H9 (cell line): ENCODE measurements around the gene RPS19. TPM values are rescaled to one million over a fixed set of nuclear protein-coding genes. Genes with fewer than 3 reads are reported as not detected.

Source experiments
- DNase-seq: peaks from one replicate; pipeline ENCODE4 v3.0.0-alpha.2; 2017
- H2AFZ ChIP-seq: one replicate; pipeline ENCODE4 v1.6.1; 2013; ENCODE audit warnings: mild to moderate bottlenecking, low read length, control low read depth, moderate library complexity
- H2AK5ac ChIP-seq: 2 replicates; pipeline ENCODE4 v1.6.1; 2013; ENCODE audit warnings: low read length, control low read depth, mixed read lengths; ENCODE audit not compliant: insufficient read length
- H2BK120ac ChIP-seq: one replicate; pipeline ENCODE4 v1.6.1; 2013; ENCODE audit warnings: low read depth, mild to moderate bottlenecking, low read length, control low read depth, inconsistent platforms; ENCODE audit not compliant: poor library complexity, severe bottlenecking
- H2BK12ac ChIP-seq: 2 replicates; pipeline ENCODE4 v1.6.1; 2013; ENCODE audit warnings: low read length, control low read depth, mixed read lengths, low read depth; ENCODE audit not compliant: insufficient read length
- H2BK15ac ChIP-seq: 2 replicates; pipeline ENCODE4 v1.6.1; 2013; ENCODE audit warnings: low read depth, low read length, control low read depth
- H2BK20ac ChIP-seq: one replicate; pipeline ENCODE4 v1.6.1; 2013; ENCODE audit warnings: low read depth, mild to moderate bottlenecking, low read length, control low read depth, inconsistent platforms; ENCODE audit not compliant: poor library complexity, severe bottlenecking
- H2BK5ac ChIP-seq: 2 replicates; pipeline ENCODE4 v1.6.1; 2013; ENCODE audit warnings: low read length, control low read depth, mixed read lengths; ENCODE audit not compliant: insufficient read length
- H3K14ac ChIP-seq: 2 replicates; pipeline ENCODE4 v1.6.1; 2013; ENCODE audit warnings: low read length, control low read depth; ENCODE audit not compliant: insufficient read depth
- H3K18ac ChIP-seq: 2 replicates; pipeline ENCODE4 v1.6.1; 2013; ENCODE audit warnings: low read depth, mild to moderate bottlenecking, mixed read lengths, low read length, control low read depth; ENCODE audit not compliant: insufficient read length
- H3K23ac ChIP-seq: 2 replicates; pipeline ENCODE4 v1.6.1; 2013; ENCODE audit warnings: low read length, control low read depth, mixed read lengths, low read depth; ENCODE audit not compliant: insufficient read length
- H3K23me2 ChIP-seq: 2 replicates; pipeline ENCODE4 v1.6.1; 2013; ENCODE audit warnings: low read depth, mild to moderate bottlenecking, mixed read lengths, low read length, control low read depth; ENCODE audit not compliant: insufficient read length, poor library complexity, severe bottlenecking
- H3K27ac ChIP-seq: 2 replicates; pipeline ENCODE4 v1.5.1; 2013; ENCODE audit warnings: low read length, control low read depth, mixed read lengths, low read depth; ENCODE audit not compliant: insufficient read length
- H3K27me3 ChIP-seq: 2 replicates; pipeline ENCODE4 v1.6.1; 2013; ENCODE audit warnings: low read length, control low read depth, inconsistent platforms; ENCODE audit not compliant: insufficient read depth
- H3K4ac ChIP-seq: 2 replicates; pipeline ENCODE4 v1.6.1; 2013; ENCODE audit warnings: low read depth, mild to moderate bottlenecking, control low read depth, inconsistent platforms, low read length, moderate library complexity
- H3K4me1 ChIP-seq: 2 replicates; pipeline ENCODE4 v1.6.1; 2013; ENCODE audit warnings: low read length, control low read depth, inconsistent platforms; ENCODE audit not compliant: insufficient read depth
- H3K4me2 ChIP-seq: 2 replicates; pipeline ENCODE4 v1.6.1; 2013; ENCODE audit warnings: low read length, control low read depth, mixed read lengths; ENCODE audit not compliant: insufficient read length, insufficient read depth
- H3K56ac ChIP-seq: 2 replicates; pipeline ENCODE4 v1.6.1; 2013; ENCODE audit warnings: low read depth, mild to moderate bottlenecking, mixed read lengths, low read length, control low read depth; ENCODE audit not compliant: insufficient read length
- H3K79me1 ChIP-seq: 2 replicates; pipeline ENCODE4 v1.6.1; 2013; ENCODE audit warnings: low read depth, mild to moderate bottlenecking, moderate library complexity, low read length, control low read depth, inconsistent platforms; ENCODE audit not compliant: insufficient read depth, poor library complexity, severe bottlenecking
- H3K79me2 ChIP-seq: 2 replicates; pipeline ENCODE4 v1.6.1; 2013; ENCODE audit warnings: low read length, control low read depth, inconsistent platforms; ENCODE audit not compliant: insufficient read depth
- H3K9ac ChIP-seq: 2 replicates; pipeline ENCODE4 v1.6.1; 2013; ENCODE audit warnings: low read length, control low read depth, mixed read lengths; ENCODE audit not compliant: insufficient read length; ENCODE audit errors: extremely low read depth
- H3K9me3 ChIP-seq: one replicate; pipeline ENCODE4 v1.6.1; 2013; ENCODE audit warnings: low read depth, low read length, inconsistent platforms; ENCODE audit not compliant: control insufficient read depth
- H3T11ph ChIP-seq: one replicate; pipeline ENCODE4 v1.6.1; 2013; ENCODE audit warnings: mild to moderate bottlenecking, low read length, control low read depth, inconsistent platforms
- H4K20me1 ChIP-seq: one replicate; pipeline ENCODE4 v1.6.1; 2013; ENCODE audit not compliant: control insufficient read depth, insufficient read length, insufficient read depth
- H4K5ac ChIP-seq: 2 replicates; pipeline ENCODE4 v1.6.1; 2013; ENCODE audit warnings: low read depth, mild to moderate bottlenecking, mixed read lengths, low read length, control low read depth; ENCODE audit not compliant: insufficient read length
- H4K8ac ChIP-seq: replicated peaks from 2 replicates; pipeline ENCODE4 v1.6.1; 2013; ENCODE audit warnings: low read length, control low read depth, mixed read lengths, low read depth; ENCODE audit not compliant: insufficient read length
- H4K91ac ChIP-seq: 2 replicates; pipeline ENCODE4 v1.6.1; 2013; ENCODE audit warnings: low read depth, mild to moderate bottlenecking, moderate library complexity, mixed read lengths, low read length, control low read depth; ENCODE audit not compliant: insufficient read length
- H3K27ac Mint-ChIP-seq, 3 experiments: 2 replicates in 2 of 3; 3 replicates in 1 of 3; pipeline ENCODE4 v1.8.0; 2020 to 2021; ENCODE audit warnings: mixed read lengths in 3 of 3, mild to moderate bottlenecking in 1 of 3, moderate library complexity in 1 of 3
- H3K27me3 Mint-ChIP-seq: 2 replicates; pipeline ENCODE4 v1.8.0; 2021; ENCODE audit warnings: low read depth, mild to moderate bottlenecking, moderate library complexity, mixed read lengths
- H3K36me3 Mint-ChIP-seq, 3 experiments: 2 replicates in 2 of 3; 3 replicates in 1 of 3; pipeline ENCODE4 v1.8.0; 2020 to 2021; ENCODE audit warnings: low read depth in 3 of 3, mixed read lengths in 3 of 3; ENCODE audit not compliant: insufficient read depth in 1 of 3
- H3K4me1 Mint-ChIP-seq, 2 experiments: 2 replicates each; pipeline ENCODE4 v1.8.0; 2020; ENCODE audit warnings: mixed read lengths in 2 of 2
- H3K4me3 Mint-ChIP-seq, 2 experiments: 2 replicates in 1 of 2; 3 replicates in 1 of 2; pipeline ENCODE4 v1.8.0; 2020 to 2021; ENCODE audit warnings: mild to moderate bottlenecking in 2 of 2, mixed read lengths in 2 of 2, moderate library complexity in 1 of 2
- H3K9me3 Mint-ChIP-seq, 2 experiments: 2 replicates in 1 of 2; 3 replicates in 1 of 2; pipeline ENCODE4 v1.8.0; 2020; ENCODE audit warnings: mild to moderate bottlenecking in 2 of 2, mixed read lengths in 2 of 2, moderate library complexity in 1 of 2
- WGBS: extraction: QIAGEN DNeasy Blood & Tissue Kit; methylation state at CpG from one replicate; pipeline ENCODE4 v1.1.7; 2013; ENCODE audit warnings: missing lambda C conversion rate, low lambda C conversion rate, mixed read lengths; ENCODE audit not compliant: insufficient read length; ENCODE audit errors: extremely low coverage; 5-methylcytosine and 5-hydroxymethylcytosine counted together
- total RNA-seq: library from RNA; stranded (reverse); gene quantifications from 2 replicates; pipeline ENCODE4 v1.2.1, GENCODE V29; 2021
- TF ChIP-seq, protein P1 (sequence below): fragments of 200-600 bp; sonication (generic); conservative IDR thresholded peaks from 3 replicates; pipeline ENCODE4 v1.8.0; 2021; ENCODE audit warnings: antibody characterized with exemption, mild to moderate bottlenecking

The RPS19 gene
- total RNA-seq, 1 experiment from 2014 or later, result 3,024 TPM

DNA sequence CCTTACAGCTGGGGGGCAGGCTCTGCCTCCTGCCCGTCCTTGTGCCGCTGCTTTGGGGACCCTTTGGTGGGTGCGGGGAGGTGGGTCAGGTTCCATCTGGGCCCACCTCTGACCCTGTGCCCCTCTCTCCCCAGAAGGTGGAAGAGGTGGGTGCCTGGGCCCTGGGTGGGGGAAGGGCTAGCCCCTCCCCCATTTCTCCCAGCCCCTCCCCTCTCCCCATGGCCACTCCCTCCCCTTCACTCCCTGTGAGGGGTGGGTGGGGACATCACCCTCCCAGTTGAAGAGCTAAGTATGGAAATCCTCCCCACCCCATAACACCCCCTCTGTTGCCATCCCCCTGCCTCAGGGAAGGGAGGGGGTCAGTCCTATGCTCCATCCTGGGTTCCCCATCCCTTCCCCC is 37.1 kb downstream of the RPS19 start:
- DNase-seq, result no peak
- H3K4ac ChIP-seq, result no peak overlapping the region
- H3K79me1 ChIP-seq, result no peaks in the 10 kb centered on the region
- H4K8ac ChIP-seq, result no peak overlapping the region
- H3K4me1 ChIP-seq, result no peaks in the 10 kb centered on the region; the same call in 1 of the 2 replicates
- no peak overlapping the region for H3K14ac ChIP-seq
- H2BK120ac ChIP-seq, result no peak overlapping the region
- H3K23ac ChIP-seq, result no peak overlapping the region
- no peak overlapping the region for H3T11ph ChIP-seq
- H2AFZ ChIP-seq, result no peak overlapping the region
- no peaks in the 10 kb centered on the region for H3K79me2 ChIP-seq
- no peak overlapping the region for H3K9ac ChIP-seq
- Mint-ChIP-seq H3K36me3 (peaks cover 11 to 42% (median 41%) of the 10 kb centered on the region in 3 experiments; a peak in 6 of 7 replicates), H3K27me3 (no peaks in the 10 kb centered on the region; the same call in 1 of the 2 replicates), H3K27ac (no peak overlapping the region; a peak in 1 of 7 replicates), H3K9me3 (no peaks in the 10 kb centered on the region), H3K4me3 (no peak overlapping the region), H3K4me1 (peaks cover 0 to 32% of the 10 kb centered on the region in 2 experiments; a peak in 2 of 4 replicates)
- H2BK5ac ChIP-seq, result no peak overlapping the region
- H3K9me3 ChIP-seq, result no peaks in the 10 kb centered on the region
- no peak overlapping the region for H2BK15ac ChIP-seq
- no peak overlapping the region for H3K56ac ChIP-seq
- no peak overlapping the region for H3K27ac ChIP-seq
- no peak overlapping the region for H4K5ac ChIP-seq
- no CpG with 5 or more reads among the region's 3 CpGs for WGBS
- H2AK5ac ChIP-seq, result no peak overlapping the region
- no peak overlapping the region for H3K18ac ChIP-seq
- TF ChIP-seq, protein P1, sequence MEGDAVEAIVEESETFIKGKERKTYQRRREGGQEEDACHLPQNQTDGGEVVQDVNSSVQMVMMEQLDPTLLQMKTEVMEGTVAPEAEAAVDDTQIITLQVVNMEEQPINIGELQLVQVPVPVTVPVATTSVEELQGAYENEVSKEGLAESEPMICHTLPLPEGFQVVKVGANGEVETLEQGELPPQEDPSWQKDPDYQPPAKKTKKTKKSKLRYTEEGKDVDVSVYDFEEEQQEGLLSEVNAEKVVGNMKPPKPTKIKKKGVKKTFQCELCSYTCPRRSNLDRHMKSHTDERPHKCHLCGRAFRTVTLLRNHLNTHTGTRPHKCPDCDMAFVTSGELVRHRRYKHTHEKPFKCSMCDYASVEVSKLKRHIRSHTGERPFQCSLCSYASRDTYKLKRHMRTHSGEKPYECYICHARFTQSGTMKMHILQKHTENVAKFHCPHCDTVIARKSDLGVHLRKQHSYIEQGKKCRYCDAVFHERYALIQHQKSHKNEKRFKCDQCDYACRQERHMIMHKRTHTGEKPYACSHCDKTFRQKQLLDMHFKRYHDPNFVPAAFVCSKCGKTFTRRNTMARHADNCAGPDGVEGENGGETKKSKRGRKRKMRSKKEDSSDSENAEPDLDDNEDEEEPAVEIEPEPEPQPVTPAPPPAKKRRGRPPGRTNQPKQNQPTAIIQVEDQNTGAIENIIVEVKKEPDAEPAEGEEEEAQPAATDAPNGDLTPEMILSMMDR, result no peak
- no peak overlapping the region for H2BK20ac ChIP-seq
- no peaks in the 10 kb centered on the region for H3K27me3 ChIP-seq
- no peak overlapping the region for H4K91ac ChIP-seq
- H3K23me2 ChIP-seq, result no peaks in the 10 kb centered on the region
- H4K20me1 ChIP-seq, result no peaks in the 10 kb centered on the region
- no peak overlapping the region for H2BK12ac ChIP-seq
- no peak overlapping the region for H3K4me2 ChIP-seq
